SK-N-SH treated with all-trans-retinoic acid at 6 μM for 48 hours (cell line): Measurements from ENCODE around the gene TSTD1.
A peak's percentile ranks its signal among the peaks of the same experiment; 100 is the strongest.
"Not testable (repeated sequence)": the region's sequence is repeated elsewhere in the genome, so short reads cannot be mapped to it uniquely, and the experiment has no call there.

Experiments used
- ATAC-seq: fragments of 200-7000 bp; cut with Tn5 transposase; 3 replicates; pipeline ENCODE4 v1.9.1; 2020; ENCODE audit warnings: mild to moderate bottlenecking, moderate library complexity
- ARNTL ChIP-seq: fragments of 450-650 bp; formaldehyde crosslinking; IDR thresholded peaks from 2 replicates; pipeline ENCODE4 v1.5.0; 2020; ENCODE audit warnings: low read depth, mild to moderate bottlenecking, moderate library complexity, borderline replicate concordance
- BACH2 ChIP-seq: fragments of 250-450 bp; sonication (Bioruptor Pico); IDR thresholded peaks from 2 replicates; pipeline ENCODE4 v1.9.0; 2021; ENCODE audit warnings: mild to moderate bottlenecking, borderline replicate concordance
- CSDC2 ChIP-seq: fragments of 250-450 bp; sonication (Bioruptor Pico); IDR thresholded peaks from 2 replicates; pipeline ENCODE4 v1.5.0; 2020; ENCODE audit warnings: mild to moderate bottlenecking, moderate library complexity
- ESRRG ChIP-seq: fragments of 250-450 bp; sonication (Bioruptor Pico); IDR thresholded peaks from 2 replicates; pipeline ENCODE4 v1.6.1; 2021; ENCODE audit warnings: mild to moderate bottlenecking
- GLIS3 ChIP-seq: fragments of 250-450 bp; sonication (Bioruptor Pico); IDR thresholded peaks from 2 replicates; pipeline ENCODE4 v1.5.0; 2020; ENCODE audit warnings: mild to moderate bottlenecking, moderate library complexity
- ISL1 ChIP-seq: fragments of 250-450 bp; sonication (Bioruptor Pico); IDR thresholded peaks from 2 replicates; pipeline ENCODE4 v2.1.2; 2022; ENCODE audit warnings: mild to moderate bottlenecking, moderate library complexity
- POU6F1 ChIP-seq: fragments of 250-450 bp; sonication (Bioruptor Pico); IDR thresholded peaks from 2 replicates; pipeline ENCODE4 v1.8.0; 2021; ENCODE audit warnings: low read depth, mild to moderate bottlenecking, moderate library complexity, borderline replicate concordance
- PPARA ChIP-seq: fragments of 250-450 bp; sonication (Bioruptor Pico); IDR thresholded peaks from 2 replicates; pipeline ENCODE4 v1.5.0; 2020; ENCODE audit warnings: mild to moderate bottlenecking, borderline replicate concordance
- RARB ChIP-seq: fragments of 250-450 bp; sonication (Bioruptor Pico); IDR thresholded peaks from 2 replicates; pipeline ENCODE4 v1.8.0; 2021; ENCODE audit warnings: mild to moderate bottlenecking, moderate library complexity
- TOX ChIP-seq: fragments of 250-450 bp; sonication (Bioruptor Pico); IDR thresholded peaks from 2 replicates; pipeline ENCODE4 v1.8.0; 2021; ENCODE audit warnings: mild to moderate bottlenecking, moderate library complexity, borderline replicate concordance
- ZC3H10 ChIP-seq: fragments of 250-450 bp; sonication (Bioruptor Pico); IDR thresholded peaks from 2 replicates; pipeline ENCODE4 v1.5.1; 2021; ENCODE audit warnings: mild to moderate bottlenecking, moderate library complexity
- ZFP3 ChIP-seq: fragments of 250-450 bp; sonication (Bioruptor Pico); IDR thresholded peaks from 2 replicates; pipeline ENCODE4 v1.5.0; 2020; ENCODE audit warnings: mild to moderate bottlenecking, moderate library complexity
- ZFP30 ChIP-seq: fragments of 450-650 bp; formaldehyde crosslinking; IDR thresholded peaks from 2 replicates; pipeline ENCODE4 v1.5.0; 2022; ENCODE audit warnings: mild to moderate bottlenecking, moderate library complexity
- ZNF565 ChIP-seq: fragments of 450-650 bp; formaldehyde crosslinking; conservative IDR thresholded peaks from 2 replicates; pipeline ENCODE4 v1.5.0; 2020; ENCODE audit warnings: low read depth, mild to moderate bottlenecking, moderate library complexity
- ZNF70 ChIP-seq: fragments of 450-650 bp; formaldehyde crosslinking; IDR thresholded peaks from 2 replicates; pipeline ENCODE4 v1.5.0; 2020; ENCODE audit warnings: mild to moderate bottlenecking, moderate library complexity
- ZNF8 ChIP-seq: fragments of 450-650 bp; formaldehyde crosslinking; IDR thresholded peaks from 2 replicates; pipeline ENCODE4 v1.5.0; 2020; ENCODE audit warnings: mild to moderate bottlenecking, moderate library complexity
- TF ChIP-seq, protein P1 (sequence below): fragments of 250-450 bp; sonication (Bioruptor Pico); IDR thresholded peaks from 2 replicates; pipeline ENCODE4 v1.8.0; 2020; ENCODE audit warnings: mild to moderate bottlenecking, moderate library complexity, borderline replicate concordance

The TSTD1 gene

GRCh38 chr1:160999376-160999775, 39.4 kb downstream of the TSTD1 start:
- ATAC-seq = no peak
- TF ChIP-seq, protein P1, sequence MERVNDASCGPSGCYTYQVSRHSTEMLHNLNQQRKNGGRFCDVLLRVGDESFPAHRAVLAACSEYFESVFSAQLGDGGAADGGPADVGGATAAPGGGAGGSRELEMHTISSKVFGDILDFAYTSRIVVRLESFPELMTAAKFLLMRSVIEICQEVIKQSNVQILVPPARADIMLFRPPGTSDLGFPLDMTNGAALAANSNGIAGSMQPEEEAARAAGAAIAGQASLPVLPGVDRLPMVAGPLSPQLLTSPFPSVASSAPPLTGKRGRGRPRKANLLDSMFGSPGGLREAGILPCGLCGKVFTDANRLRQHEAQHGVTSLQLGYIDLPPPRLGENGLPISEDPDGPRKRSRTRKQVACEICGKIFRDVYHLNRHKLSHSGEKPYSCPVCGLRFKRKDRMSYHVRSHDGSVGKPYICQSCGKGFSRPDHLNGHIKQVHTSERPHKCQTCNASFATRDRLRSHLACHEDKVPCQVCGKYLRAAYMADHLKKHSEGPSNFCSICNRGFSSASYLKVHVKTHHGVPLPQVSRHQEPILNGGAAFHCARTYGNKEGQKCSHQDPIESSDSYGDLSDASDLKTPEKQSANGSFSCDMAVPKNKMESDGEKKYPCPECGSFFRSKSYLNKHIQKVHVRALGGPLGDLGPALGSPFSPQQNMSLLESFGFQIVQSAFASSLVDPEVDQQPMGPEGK (CRISPR knock-in tag) = no peak
- TF ChIP-seq BACH2 (CRISPR knock-in tag) (no peak), ESRRG (CRISPR knock-in tag) (no peak), ISL1 (CRISPR knock-in tag) (no peak), ZNF565 (CRISPR knock-in tag) (no peak), ARNTL (no peak), RARB (CRISPR knock-in tag) (no peak), CSDC2 (CRISPR knock-in tag) (no peak), POU6F1 (CRISPR knock-in tag) (no peak), GLIS3 (no peak), ZC3H10 (no peak), PPARA (no peak), ZFP30 (CRISPR knock-in tag) (no peak), ZNF70 (no peak)

GRCh38 chr1:160997323-160998038, 41.3 kb downstream of the TSTD1 start:
- peak; percentile 75 for ATAC-seq
- TF ChIP-seq POU6F1 (CRISPR knock-in tag) (no peak), ESRRG (CRISPR knock-in tag) (no peak), ZNF565 (CRISPR knock-in tag) (no peak), ARNTL (no peak), ZNF70 (no peak)
- TF ChIP-seq, all 23 proteins: peak for 0

GRCh38 chr1:160996178-160996577, 42.6 kb downstream of the TSTD1 start:
- TF ChIP-seq ZNF70 (no peak), ZC3H10 (peak; percentile 77; the same call in 1 of the 2 replicates), ARNTL (no peak), POU6F1 (CRISPR knock-in tag) (peak; percentile 57; the same call in 1 of the 2 replicates), PPARA (no peak), ZFP3 (CRISPR knock-in tag) (no peak), ZNF565 (CRISPR knock-in tag) (no peak), RARB (CRISPR knock-in tag) (no peak)
- TF ChIP-seq, protein P1 (CRISPR knock-in tag) = no peak
- peak; percentile 15; the same call in 2 of the 3 replicates for ATAC-seq

GRCh38 chr1:160993544-160994193, 45.1 kb downstream of the TSTD1 start:
- TF ChIP-seq ZNF8 (CRISPR knock-in tag) (no peak), ISL1 (CRISPR knock-in tag) (no peak), ZC3H10 (0 out of 2 replicates have a peak, but pooled peaks have one; percentile 38), TOX (no peak), ARNTL (no peak)
- ATAC-seq = peak; percentile 89

- ATAC-seq = not testable (repeated sequence)
Measured at GRCh38 chr1:160992036-160992435, 46.7 kb downstream of the TSTD1 start.
